ENCODE data around the gene PBX3.

GRCh38 chr9:125851979-125852378 lies 104.8 kb downstream of the PBX3 start:
- no peak for TF ChIP-seq CTCF (IDR thresholded peaks at IDR 0.05)
- TF ChIP-seq EZH2 (IDR thresholded peaks at IDR 0.05; ENCODE audit: borderline replicate concordance, insufficient read depth, low read depth, low read length, poor library complexity, severe bottlenecking), result no peak

Measured in B cell (primary cell).